Activated effector memory CD4-positive, alpha-beta T cell treated with anti-CD3 and anti-CD28 coated beads, Interleukin-2, amount 50 U/mL, for 16 hours (primary cell): ENCODE data around the gene NKAIN2.

ENCODE experiments used
- DNase-seq: peaks from one replicate; pipeline ENCODE4 v3.0.0-alpha.2; 2020

The NKAIN2 gene

DNA sequence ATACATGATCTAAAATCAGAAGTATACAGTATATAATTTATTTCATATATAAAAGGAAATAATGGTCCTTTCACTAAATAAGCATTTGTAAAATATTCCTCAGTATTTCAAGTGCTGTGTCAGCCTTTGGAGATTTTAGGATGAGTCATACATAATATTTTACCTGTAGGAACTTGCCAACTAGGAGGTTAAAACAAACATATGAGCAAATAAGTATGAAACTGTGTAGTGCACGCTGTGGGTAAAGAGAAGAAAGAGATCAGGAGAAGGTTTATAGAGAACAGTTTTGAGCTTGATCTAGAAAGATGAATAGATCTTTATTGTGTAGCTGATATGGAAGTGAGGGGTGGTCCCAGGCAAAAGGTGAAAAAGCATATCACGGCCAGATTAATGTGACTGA lies 988.7 kb downstream of the NKAIN2 start:
- DNase-seq: no peak

DNA sequence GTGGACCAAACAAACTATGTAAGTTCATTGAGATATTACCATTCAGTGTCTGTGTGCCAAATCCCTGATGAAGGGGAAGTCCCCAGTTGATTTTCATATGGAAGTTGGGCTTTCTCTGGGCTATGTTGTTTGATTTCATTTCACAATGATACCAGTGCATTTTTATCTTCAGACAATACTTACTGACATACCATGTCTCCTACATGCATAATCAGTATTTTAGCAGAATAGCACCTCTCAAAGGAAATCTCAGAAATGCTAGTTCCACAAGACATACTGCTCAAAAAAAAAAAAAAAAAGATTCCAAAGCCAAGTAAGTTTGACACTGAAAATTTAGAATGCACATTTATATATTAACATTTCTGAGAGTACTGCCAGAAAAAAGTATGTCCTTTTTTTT lies 989.7 kb downstream of the NKAIN2 start:
- no peak for DNase-seq

DNA sequence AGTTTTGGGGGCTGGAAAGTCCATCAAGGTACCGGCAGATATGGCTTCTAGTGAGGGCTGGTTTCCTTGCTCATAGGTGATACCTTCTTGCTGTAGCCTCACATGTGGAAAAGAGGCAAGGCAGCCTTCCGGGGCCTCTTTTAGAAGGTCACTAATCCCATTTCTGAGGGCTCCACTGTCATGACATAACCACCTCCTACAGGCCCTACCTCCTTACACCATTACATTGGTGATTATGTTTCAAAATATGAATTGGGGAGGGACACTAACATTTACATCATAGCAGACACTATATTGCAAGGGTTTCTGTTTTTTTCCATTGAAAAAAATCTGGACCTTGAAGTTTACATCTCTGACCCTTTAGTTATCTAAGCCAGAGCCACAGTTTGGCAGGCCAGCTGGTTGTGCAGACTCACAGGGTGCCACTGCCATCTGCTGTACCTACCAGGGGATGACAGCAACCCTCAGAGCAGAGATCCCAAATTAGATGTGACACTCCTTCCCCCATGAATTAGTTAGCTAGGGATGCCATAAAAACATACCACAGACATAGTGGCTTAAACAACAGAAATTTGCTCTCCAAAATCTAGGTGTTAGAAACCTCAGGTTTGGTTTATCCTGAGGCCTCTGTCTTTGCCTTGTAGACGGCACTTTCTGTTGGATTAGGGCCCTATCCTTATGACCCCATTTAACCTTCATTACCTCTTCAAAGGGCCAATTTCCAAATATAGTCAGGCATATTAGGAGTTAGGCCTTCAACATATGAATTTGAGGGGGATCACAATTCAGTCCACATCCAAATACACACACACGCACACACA lies 992.2 kb downstream of the NKAIN2 start:
- DNase-seq: no peak

DNA sequence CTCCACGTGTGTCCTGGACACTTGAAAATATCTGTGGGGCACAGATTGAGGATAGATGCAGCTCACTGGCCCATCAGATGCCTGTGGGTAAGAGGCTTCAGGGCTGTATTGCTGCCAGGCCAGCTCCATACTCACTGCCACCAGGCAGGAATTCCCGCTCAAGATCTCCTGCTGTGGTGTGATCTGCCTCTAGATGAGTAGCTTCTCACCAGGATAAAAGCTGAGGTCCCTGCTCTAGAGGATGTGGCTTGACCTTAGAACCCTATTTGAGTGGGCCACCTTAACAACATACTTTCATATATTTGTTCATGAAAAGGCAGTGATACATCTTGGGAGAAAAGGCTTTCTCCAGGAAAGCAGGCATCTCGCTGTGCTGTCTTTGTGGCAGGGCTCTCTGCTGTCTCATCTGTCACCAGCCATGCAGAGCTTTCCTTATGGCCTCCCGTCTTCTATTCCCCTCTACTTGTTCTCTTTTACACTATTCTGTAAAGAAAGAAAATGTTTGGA lies 992.9 kb downstream of the NKAIN2 start:
- DNase-seq: no peak

DNA sequence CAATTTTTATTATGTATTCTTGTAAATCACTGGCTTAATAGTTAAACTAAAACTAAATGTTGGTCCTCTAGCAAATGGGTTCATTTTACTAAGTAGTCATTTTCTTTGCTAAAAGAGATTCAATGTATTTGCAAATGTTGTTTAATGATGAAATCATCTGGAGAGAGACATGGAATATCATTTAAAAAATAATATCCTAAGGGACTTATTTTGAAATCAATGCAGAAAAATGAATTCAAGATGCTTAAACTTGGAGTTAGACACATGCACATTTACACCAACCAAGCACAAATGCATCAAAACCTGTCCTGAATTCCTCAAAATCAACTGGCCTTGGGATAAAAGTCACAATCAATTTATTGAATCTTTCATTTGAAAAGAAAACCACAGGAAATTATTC lies 993.6 kb downstream of the NKAIN2 start:
- no peak for DNase-seq

DNA sequence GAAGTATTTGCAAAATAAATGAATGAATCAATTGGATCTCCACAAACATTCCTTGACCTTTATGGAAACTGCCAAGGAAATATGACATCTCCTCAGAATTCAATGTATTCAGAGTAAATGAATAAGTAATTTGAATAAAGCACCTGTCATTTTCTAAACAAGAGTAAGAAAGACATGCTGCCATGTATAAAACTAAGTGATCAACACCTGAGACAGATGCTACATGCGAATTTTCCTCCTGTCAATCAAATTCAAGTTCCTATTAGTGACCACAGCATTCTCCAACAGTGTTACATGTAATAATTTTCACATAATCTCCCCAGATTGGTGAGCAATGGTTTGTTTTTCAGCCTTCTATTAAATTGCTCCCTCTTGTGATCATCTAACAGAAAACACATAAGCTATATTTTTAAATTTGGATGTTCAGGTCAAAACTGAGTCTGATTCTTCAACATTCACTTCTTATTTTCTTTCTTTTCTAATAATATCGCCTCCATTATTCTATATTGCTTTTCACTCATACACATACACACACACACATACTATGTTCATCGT lies 995.4 kb downstream of the NKAIN2 start:
- DNase-seq: no peak

DNA sequence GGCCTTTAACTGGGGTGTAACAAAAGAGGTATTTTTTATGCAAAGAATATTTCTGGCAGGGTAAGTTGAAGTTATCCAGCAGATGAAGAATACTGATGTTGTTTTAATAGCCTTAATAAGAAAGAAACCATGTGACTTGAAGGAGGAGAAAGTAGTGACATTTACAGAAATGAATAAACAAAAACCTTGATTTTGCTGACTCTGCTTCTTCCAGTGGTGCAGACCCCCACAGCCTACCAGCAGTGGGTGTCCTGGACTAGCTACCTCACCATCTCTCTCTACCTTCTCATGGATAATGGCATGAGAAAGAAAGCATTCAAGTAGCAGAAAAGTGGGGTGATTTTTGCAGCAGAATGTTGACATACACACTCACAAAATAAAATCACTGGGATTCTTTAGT lies 996.0 kb downstream of the NKAIN2 start:
- no peak for DNase-seq

DNA sequence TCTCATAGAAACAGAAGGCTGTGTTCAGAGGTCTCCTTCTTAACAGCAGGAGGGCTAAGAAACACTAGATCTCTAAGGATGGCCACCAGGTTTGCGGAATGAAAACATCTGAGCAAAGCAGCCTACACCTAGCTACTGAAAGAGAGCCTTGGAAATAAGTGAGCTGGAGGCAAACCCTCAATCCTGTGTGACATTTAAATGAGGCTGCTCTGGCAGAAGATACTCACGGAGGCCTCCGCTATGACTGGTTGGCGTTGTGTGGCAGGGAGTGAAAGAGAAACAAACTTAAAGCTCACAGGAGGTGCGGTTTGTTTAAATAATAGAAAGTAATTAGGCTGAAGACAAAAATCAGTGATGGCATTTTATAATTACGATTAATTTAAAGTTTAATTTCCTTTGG lies 996.6 kb downstream of the NKAIN2 start:
- no peak for DNase-seq

DNA sequence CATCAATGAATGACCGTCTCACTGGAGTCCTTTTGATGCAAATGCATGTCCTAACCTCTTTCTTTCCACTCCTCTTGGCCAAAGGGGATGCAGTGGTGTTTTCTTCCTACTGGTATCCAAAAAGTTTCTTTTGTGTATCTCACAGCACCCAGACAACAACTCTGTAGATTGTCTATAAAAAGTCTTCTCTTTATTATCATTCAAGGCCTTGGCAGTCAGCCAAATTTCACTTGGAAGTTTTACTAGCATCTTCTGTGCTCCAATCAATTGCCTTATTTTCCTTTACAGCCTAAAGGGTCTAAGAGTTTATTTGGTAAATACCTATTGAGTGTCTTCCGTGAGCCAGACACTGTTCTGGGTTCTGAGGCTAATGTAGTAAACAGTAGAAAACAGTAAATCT lies 1008.4 kb downstream of the NKAIN2 start:
- DNase-seq: no peak

DNA sequence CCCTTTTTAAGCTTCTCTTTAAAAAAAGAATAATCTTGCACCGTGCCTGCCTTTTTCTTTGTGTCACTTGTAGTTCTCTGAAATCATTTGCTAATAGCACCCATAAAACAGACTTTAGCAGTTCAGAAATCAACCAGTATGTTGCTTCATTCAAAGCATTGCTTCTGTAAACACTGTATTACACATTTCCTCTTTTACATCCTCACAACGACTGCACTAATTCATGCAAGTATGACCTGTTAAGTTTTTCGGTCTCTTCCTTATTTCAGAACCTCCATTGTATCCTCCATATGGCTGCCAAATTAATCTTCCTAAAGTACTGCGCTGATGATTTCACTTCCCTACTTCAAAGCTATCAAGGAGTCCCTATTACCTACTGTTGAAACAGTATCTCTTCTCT lies 1015.7 kb downstream of the NKAIN2 start:
- no peak for DNase-seq

DNA sequence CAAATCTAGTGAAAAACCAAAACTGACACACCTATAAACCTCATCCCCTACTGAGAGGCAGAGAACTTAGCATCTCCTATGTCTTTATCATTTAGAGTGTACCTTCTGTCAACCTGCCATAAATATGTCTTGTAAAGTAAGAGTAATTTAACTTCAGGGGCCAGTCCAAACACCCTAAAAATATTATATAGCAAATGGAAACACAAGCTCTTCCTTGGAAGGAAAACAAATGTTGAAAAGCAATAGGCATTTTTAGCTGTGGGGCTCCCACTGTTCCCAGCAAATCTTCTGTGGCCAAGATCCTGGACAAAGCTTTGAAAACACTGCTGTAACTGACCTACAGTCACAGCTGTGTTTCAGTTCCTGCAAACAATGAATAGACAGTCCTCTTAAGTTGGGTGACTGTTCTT lies 1018.5 kb downstream of the NKAIN2 start:
- DNase-seq: no peak

DNA sequence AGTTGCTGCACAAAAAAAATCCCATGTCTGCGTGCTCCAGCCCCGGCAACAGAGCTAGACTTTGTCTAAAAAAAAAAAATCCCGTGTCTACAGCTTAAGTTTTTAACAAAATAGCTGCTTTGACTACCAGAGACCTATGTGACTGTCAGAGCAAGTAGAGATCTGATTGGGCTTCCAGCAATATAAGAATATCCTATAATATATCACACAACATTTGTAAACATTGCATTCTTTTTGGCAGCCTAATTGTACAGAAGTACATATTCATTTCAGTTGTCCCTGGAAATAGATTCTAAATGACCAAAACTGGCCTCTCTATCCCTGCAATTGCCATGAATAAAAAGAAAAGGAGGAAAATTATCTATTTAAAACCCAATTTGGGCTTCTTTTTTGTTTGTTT lies 1019.1 kb downstream of the NKAIN2 start:
- DNase-seq: no peak

DNA sequence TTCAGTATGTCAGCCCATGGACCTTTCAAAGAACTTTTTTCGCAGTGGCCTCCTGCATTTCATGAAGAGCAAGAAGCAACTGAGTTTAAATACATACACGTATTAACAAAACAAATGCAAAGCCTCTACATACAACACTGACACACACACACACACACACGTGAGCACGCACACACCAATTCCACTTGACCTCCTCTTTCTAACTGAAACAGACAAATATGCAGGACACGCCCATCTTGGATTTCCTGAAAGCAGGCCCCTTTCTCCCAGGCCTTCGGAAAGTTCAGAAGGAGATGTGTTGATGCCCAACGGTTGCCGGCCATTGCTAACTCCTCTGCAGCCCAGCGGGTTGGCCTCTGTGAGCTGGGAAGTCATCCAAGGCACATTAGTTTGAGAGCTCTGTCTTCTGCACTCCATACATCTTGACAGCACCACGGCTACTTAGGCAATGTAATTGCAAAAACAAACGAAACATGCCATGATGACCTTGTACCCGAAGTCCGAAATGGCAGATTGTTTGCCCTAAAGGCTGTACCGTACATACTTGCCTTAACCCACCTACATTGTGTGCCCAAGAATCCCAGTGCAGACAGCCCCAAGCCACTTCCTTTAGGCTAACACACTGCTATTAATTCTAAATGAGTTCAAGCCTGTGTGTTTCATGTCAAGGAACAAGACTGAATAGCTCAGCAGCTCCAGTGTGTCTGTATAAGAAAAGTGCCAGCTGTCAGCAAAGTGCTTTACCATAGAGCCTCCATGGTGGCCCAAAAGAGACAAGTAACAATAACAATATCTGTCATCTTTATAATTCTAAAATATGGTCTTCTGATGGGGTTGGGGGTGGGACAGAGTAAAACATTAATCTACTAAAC lies 1019.8 kb downstream of the NKAIN2 start:
- DNase-seq: no peak

DNA sequence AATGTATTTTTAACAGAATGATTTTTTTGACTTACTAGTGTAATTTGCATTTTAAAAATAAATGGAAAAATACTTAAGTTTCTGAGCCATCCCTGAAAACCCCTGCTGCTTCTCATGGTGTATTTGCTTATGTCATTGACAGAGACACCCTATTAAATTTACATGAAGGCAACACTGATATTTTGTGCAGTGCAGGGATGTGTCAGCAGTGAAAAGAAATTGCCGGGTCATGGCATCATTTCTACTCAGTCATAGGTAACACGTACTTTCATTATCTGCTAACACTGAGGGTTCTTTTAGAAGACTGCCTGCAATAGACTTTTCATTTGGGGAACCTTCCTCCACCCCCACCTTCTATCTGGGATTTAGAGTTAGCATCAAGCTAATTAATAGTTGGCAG lies 1021.9 kb downstream of the NKAIN2 start:
- no peak for DNase-seq

DNA sequence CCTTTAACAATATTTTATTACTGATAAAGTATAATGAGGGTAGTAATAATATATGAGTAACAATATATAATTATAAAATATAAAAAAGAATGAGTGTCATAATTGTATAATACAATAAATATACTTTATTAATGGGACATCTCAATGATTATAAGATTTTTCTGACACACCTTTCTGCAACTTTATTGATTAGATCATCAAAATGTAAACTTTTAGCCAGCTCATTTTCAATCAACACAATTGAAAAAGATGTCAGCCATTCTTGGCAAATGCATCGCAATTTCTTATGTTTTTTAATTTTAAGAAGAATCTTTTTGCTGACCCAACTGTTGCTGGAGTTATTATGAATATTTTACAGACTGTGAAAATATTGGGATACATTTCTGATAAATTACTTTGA lies 1026.2 kb downstream of the NKAIN2 start:
- DNase-seq: no peak

DNA sequence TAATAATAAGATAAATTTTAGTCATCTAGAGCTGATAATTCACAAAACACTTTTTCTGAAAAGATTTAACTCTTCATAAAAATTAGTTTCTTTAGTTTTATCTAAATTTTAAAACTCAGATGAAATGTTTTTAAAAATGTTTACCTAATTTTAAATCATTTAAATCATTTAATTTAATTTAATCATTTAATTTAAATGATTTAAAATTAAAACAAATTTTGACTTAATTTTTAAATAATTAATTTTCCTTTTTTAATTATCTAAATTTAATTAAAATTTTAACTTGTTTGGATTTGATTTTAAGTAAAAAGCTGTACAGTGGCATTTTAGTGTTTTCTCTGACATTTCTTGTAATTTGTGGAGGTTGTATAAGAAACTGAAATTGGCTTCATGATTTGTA lies 1026.8 kb downstream of the NKAIN2 start:
- DNase-seq: no peak

DNA sequence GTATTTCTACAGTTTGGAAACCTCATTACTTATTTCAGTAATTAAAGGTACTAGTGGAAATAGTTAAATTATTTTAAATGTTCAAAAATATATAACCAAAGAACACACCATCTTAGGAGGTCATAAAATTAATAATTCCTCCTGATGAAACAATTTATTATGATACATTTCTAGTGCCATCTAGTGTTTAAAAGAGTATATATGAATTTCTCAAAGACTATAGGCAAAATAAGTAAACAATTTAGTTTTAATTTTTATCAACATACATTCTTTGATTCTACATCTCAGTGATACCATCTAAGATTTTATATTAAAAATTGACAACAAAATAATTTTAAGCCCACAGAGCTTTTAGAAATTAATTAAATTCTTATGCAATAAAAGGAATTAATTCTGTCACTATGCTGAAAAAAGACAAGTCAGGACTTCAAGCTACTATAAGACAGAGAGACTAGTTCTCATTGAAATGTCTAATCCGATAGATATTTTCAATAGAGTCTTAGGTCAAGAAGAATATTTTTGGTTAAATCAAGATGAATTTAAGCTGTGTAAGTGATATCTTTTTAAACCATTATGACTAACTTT lies 1050.8 kb downstream of the NKAIN2 start:
- no peak for DNase-seq

DNA sequence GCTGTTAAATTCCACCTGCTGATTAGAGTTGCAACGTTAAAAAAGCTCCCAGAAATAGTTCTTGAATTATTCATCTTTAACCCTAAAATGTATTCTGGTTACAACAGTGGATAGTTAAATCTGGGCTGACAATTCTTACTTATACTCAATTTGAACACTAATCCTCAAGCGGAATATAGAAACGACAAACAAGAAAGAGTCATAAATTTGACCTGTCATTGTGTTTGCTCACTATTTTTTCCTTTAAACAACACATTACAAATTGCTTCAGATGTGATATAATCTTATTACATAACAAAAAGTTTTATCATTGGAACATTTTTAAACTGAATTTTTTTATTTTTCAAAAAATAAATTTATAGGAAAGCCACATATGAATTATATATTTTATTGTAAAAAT lies 1054.1 kb downstream of the NKAIN2 start:
- DNase-seq: no peak

DNA sequence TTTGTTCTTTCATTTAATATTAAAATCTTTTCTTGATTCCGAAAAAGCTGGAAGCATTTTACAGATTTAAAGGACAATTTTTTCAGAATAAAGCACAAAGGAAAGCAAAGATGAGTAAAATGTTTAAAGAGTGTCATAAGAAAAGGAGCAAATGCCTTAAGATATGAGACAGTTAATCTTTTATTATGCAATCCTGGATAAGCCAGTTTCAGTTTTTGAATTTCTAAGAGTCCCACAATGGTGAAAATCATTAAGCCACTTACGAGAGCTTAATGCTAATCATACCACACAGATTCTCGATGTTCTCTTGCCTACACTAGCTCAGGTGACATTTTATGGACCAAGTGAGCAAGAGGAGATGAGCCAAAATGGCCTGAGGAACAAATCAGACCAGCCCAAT lies 1054.9 kb downstream of the NKAIN2 start:
- no peak for DNase-seq

DNA sequence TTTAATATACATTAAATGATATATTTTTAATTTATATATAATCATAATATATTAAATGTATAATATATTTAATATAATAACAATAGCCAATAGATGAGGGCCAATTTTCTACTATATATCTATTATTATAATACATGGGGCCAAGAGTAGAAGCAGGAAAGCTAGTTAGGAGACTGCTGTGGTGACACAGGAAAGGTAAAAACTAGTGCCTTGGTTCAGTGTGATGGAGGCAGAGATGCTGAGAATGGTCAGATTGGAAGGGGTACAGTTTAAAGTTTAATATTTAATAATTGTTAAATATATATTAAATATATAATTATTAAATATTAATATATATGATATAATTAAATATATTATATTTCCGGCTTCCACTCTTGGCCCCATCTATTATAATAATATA lies 1055.7 kb downstream of the NKAIN2 start:
- DNase-seq: no peak

DNA sequence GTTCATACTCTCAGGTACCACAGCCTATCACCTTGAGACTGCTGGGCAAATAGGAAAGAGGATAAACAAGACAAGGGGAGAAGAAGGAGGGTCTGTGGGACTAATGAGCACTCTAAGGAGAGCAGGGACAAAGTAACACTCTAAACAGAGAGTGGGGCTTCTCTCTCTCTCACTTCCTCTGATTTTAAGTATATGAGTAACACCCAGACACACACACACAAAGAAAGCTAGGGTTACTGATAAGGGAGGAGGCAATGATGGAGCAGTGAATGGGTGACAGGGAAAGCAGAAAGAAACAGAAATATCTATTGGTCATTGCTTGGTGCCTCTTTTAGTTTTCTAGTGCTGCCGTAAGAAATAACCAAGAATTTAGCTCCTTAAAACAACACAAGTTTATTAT lies 1062.4 kb downstream of the NKAIN2 start:
- no peak for DNase-seq

DNA sequence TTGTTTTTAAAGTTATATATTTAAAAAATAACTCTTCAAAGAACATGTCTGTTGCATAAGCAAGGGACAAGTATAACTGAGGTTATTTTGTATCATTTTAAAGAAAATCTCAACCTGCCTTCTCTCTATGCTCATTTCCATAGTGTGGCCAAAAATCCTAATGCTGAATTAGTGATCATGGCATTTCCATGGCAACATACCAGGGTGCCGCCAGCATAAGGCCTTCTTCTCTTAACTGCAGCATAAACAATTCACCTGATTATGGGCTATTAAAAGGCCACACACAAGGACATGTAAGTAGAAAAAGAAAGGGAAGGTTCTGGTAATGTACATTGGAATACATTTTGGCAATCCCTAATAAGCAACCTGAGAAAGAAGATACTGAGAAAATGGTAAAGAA lies 1063.5 kb downstream of the NKAIN2 start:
- no peak for DNase-seq

DNA sequence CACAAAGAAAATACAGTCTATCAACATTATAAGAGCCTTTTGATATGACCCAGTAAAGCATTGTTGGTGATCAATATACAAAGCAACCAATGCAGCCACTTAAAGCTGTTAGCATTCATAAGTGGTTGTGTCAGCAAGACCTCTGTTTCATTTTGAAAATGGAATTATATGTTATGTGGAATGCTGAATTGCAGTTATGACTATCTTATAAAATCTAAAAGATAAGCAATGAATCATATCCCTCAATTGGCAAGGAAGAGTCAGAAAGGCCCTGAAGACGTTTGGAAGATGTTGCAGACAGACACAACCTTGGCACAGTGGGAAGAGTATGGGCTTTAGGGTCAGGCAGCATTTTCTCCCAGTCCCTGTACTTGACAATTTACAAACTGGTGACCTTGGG lies 1064.8 kb downstream of the NKAIN2 start:
- no peak for DNase-seq
